HEK293 (cell line): ENCODE data around the gene NCAPG.

Experiments
- CTCF ChIP-seq: fragments of 450-650 bp; formaldehyde crosslinking; IDR thresholded peaks from 2 replicates; pipeline ENCODE4 v1.5.1; 2016; ENCODE audit warnings: missing biosample characterization, missing genetic modification characterization
- KLF16 ChIP-seq: fragments of 450-650 bp; formaldehyde crosslinking; IDR thresholded peaks from 2 replicates; pipeline ENCODE4 v1.5.1; 2017; ENCODE audit warnings: missing biosample characterization, missing genetic modification characterization
- YY2 ChIP-seq: fragments of 450-650 bp; formaldehyde crosslinking; IDR thresholded peaks from 2 replicates; pipeline ENCODE4 v1.5.1; 2016; ENCODE audit warnings: missing biosample characterization, missing genetic modification characterization
- ZEB2 ChIP-seq: fragments of 450-650 bp; formaldehyde crosslinking; IDR thresholded peaks from 2 replicates; pipeline ENCODE4 v1.5.1; 2016; ENCODE audit warnings: missing biosample characterization, missing genetic modification characterization
- ZFP37 ChIP-seq: fragments of 450-650 bp; formaldehyde crosslinking; IDR thresholded peaks from 2 replicates; pipeline ENCODE4 v1.5.1; 2016; ENCODE audit warnings: missing biosample characterization, missing genetic modification characterization
- ZNF114 ChIP-seq: fragments of 450-650 bp; formaldehyde crosslinking; IDR thresholded peaks from 2 replicates; pipeline ENCODE4 v1.5.0; 2017; ENCODE audit warnings: missing biosample characterization, missing genetic modification characterization
- ZNF121 ChIP-seq: fragments of 450-650 bp; formaldehyde crosslinking; IDR thresholded peaks from 2 replicates; pipeline ENCODE4 v1.5.1; 2016; ENCODE audit warnings: missing biosample characterization, missing genetic modification characterization
- ZNF302 ChIP-seq: fragments of 450-650 bp; formaldehyde crosslinking; IDR thresholded peaks from 2 replicates; pipeline ENCODE4 v1.5.1; 2016; ENCODE audit warnings: missing biosample characterization, missing genetic modification characterization, low read depth
- ZNF530 ChIP-seq: fragments of 450-650 bp; formaldehyde crosslinking; IDR thresholded peaks from 2 replicates; pipeline ENCODE4 v1.5.1; 2016; ENCODE audit warnings: low read depth, missing biosample characterization, missing genetic modification characterization
- TF ChIP-seq, protein P1 (sequence below): fragments of 450-650 bp; formaldehyde crosslinking; IDR thresholded peaks from 2 replicates; pipeline ENCODE4 v1.5.1; 2016; ENCODE audit warnings: missing biosample characterization, missing genetic modification characterization
- TF ChIP-seq, protein P2 (sequence below): fragments of 450-650 bp; formaldehyde crosslinking; IDR thresholded peaks from 2 replicates; pipeline ENCODE4 v1.5.1; 2016; ENCODE audit warnings: missing biosample characterization, missing genetic modification characterization
- TF ChIP-seq, protein P3 (sequence below): fragments of 450-650 bp; formaldehyde crosslinking; IDR thresholded peaks from 2 replicates; pipeline ENCODE4 v1.5.1; 2016; ENCODE audit warnings: missing biosample characterization, missing genetic modification characterization, low read depth

DNA sequence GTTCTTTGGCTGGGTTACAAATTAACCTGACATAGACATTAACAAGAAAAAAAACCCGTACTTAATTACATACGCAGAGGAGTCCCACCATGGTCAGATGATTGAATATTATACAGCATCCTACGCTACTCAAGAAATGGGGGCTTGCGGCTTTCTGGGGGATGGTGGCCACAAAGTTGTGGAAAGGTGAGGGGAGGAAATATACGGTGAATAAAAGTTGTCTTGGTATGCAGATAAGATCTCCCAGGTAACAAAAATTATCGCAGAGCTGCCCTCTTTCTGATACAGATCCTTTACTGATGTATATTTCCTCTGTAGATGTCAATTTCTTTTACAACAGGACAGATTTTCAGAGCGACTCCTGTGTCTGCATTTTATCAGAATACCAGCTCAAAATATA, 1.1 kb upstream of the NCAPG start:
- TF ChIP-seq ZFP37 (tag by site-specific recombination) (no peak), ZEB2 (tag by site-specific recombination) (no peak), ZNF530 (tag by site-specific recombination) (peak; percentile 98), ZNF114 (no peak), YY2 (no peak), ZNF302 (no peak), CTCF (no peak), KLF16 (tag by site-specific recombination) (no peak), ZNF121 (tag by site-specific recombination) (no peak)
- TF ChIP-seq, protein P1, sequence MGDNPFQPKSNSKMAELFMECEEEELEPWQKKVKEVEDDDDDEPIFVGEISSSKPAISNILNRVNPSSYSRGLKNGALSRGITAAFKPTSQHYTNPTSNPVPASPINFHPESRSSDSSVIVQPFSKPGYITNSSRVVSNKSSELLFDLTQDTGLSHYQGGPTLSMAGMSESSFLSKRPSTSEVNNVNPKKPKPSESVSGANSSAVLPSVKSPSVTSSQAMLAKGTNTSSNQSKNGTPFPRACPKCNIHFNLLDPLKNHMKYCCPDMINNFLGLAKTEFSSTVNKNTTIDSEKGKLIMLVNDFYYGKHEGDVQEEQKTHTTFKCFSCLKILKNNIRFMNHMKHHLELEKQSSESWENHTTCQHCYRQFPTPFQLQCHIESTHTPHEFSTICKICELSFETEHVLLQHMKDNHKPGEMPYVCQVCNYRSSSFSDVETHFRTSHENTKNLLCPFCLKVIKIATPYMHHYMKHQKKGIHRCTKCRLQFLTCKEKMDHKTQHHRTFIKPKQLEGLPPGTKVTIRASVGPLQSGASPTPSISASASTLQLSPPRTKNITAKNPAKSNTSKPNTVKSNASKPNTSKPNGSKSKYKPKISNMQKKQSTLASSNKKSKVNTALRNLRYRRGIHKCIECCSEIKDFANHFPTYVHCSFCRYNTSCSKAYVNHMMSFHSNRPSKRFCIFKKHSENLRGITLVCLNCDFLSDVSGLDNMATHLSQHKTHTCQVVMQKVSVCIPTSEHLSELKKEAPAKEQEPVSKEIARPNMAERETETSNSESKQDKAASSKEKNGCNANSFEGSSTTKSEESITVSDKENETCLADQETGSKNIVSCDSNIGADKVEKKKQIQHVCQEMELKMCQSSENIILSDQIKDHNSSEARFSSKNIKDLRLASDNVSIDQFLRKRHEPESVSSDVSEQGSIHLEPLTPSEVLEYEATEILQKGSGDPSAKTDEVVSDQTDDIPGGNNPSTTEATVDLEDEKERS (tag by site-specific recombination) = no peak
- TF ChIP-seq, protein P2, sequence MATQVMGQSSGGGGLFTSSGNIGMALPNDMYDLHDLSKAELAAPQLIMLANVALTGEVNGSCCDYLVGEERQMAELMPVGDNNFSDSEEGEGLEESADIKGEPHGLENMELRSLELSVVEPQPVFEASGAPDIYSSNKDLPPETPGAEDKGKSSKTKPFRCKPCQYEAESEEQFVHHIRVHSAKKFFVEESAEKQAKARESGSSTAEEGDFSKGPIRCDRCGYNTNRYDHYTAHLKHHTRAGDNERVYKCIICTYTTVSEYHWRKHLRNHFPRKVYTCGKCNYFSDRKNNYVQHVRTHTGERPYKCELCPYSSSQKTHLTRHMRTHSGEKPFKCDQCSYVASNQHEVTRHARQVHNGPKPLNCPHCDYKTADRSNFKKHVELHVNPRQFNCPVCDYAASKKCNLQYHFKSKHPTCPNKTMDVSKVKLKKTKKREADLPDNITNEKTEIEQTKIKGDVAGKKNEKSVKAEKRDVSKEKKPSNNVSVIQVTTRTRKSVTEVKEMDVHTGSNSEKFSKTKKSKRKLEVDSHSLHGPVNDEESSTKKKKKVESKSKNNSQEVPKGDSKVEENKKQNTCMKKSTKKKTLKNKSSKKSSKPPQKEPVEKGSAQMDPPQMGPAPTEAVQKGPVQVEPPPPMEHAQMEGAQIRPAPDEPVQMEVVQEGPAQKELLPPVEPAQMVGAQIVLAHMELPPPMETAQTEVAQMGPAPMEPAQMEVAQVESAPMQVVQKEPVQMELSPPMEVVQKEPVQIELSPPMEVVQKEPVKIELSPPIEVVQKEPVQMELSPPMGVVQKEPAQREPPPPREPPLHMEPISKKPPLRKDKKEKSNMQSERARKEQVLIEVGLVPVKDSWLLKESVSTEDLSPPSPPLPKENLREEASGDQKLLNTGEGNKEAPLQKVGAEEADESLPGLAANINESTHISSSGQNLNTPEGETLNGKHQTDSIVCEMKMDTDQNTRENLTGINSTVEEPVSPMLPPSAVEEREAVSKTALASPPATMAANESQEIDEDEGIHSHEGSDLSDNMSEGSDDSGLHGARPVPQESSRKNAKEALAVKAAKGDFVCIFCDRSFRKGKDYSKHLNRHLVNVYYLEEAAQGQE (tag by site-specific recombination) = no peak
- TF ChIP-seq, protein P3, sequence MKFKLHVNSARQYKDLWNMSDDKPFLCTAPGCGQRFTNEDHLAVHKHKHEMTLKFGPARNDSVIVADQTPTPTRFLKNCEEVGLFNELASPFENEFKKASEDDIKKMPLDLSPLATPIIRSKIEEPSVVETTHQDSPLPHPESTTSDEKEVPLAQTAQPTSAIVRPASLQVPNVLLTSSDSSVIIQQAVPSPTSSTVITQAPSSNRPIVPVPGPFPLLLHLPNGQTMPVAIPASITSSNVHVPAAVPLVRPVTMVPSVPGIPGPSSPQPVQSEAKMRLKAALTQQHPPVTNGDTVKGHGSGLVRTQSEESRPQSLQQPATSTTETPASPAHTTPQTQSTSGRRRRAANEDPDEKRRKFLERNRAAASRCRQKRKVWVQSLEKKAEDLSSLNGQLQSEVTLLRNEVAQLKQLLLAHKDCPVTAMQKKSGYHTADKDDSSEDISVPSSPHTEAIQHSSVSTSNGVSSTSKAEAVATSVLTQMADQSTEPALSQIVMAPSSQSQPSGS = no peak
